NCI-H524 (cell line): ENCODE results near the gene RBPJ.
"Not testable (repeated sequence)": the region's sequence is repeated elsewhere in the genome, so short reads cannot be mapped to it uniquely, and the experiment has no call there.

Experiments used
- DNase-seq, 2 experiments: peaks; one replicate each; lab custom pipeline; 2025; lab: John Stamatoyannopoulos, UW

RBPJ gene

DNA sequence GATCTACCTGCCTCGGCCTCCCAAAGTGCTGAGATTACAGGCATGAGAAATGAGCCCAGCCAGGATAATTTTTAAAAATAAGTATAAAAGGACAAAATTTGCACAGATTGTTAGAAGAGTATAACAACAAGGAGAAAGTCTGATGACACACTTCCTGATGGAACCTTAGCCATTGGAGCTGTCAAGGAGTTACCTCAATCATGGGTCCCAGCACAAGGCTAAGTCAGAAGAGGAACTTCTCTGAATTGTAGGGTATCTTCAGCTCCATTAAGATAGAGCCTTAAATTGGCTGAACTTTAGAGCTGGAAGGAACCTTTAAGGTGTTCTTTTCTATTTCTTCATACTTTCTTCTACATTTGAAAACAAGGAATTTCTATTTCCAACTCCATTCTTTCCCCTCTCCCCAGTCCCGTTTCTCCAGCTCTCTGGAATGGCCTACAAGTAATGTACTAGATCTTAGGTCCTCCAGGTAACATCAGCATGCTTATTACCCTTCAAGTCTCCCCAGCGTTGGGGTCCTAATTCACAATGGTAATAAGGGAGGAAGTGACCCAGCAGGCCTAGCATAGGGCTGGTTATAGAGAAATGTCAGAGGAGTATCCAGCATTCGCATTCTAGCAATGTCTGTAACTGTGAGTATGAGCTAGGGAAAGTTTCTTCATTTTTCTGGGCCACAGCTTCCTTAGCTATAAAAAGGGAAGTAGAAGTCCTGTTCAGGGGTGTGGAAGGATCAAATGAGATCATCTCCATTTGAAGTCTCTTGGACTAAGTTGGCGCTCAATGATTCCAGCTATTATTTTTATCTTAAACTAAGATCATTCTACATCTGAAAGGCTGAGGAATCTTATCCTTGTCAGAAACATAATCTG, 18.5 kb upstream of the RBPJ start:
- DNase-seq, result no peak

DNA sequence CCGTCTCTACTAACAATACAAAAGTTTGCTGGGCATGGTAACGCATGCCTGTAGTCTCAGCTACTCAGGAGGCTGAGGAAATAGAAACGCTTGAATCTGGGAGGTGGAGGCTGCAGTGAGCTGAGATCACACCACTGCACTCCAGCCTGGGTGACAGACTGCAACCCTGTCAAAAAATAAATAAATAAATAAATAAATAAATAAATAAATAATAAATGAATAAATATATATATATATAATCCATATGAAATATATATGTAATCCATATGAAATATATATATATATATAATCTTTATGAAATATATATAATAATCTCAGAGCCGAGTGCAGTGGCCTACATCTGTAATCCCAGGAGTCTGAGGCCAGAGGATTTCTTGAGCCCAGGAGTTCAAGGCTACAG, 17.8 kb upstream of the RBPJ start:
- DNase-seq, result no peak

DNA sequence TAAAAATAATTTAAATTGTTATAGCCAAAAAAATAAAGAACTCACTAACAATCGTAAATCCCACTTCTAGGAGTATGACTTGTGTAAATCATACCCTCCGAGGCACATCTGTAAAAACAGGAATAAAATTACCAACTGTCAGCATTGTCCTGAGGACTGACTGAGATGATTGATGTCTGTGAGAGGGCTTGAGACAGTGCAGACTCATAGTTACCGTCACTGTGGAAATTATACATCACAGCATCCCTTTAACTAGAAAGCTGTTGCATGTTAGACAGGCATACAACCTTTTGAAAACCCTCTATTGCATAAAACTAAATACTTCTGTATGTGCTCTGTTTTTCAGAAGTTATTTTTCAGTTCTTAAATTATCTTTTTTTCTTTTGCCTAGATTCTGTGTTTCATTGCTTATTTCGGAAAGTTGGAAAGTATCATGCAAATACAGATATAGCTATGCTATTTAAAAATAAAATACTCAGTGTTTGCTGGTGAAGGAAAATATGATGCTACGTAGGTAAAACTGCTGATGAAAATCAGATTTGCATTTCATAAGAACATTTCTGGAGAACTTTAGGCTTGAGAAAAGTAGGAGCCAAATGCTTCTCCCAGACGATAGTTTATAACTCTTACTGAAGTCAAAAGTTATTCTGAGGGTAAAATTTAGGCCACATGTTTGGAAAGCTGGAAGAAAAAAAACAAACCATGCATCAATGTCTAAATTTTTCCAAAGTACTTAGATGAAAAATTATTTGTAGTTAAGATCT, 13.6 kb upstream of the RBPJ start:
- no peak for DNase-seq

DNA sequence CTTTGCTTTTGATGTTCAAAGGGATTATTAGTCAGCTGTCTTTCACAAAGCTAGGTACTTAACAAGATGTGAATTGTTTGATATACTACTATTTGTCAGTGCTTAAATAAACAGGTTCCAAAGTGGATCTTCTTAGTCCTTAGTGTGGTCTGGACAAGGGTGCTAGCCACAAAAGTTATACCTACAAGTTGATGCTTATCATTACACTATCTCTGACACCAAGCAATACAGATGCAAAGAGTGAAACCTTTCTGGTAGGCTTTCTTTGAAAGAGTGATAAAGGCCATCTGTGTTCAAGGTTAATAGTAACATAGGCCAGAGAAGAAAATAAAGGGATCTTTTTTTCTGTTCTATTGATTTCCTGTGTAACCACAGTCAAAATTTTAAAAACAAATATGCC, 12.2 kb upstream of the RBPJ start:
- no peak for DNase-seq

DNA sequence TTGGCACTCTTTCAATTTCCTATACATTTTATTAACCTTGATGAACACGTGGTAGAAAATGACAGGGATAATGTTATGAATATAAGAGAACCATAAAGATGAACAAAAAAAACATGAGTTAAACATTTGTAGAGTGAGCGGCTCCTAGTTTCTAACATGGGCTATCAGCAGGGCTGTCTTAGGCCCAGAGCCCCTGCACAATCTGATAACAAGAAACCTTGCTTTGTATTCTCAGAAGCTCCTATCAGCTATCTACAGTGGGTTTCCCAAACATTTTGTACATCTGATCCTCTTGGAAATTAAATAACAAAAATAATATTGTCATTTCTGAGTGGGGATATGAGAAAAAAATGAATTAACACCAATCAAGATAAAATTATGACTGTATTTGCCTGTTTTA, 10.6 kb upstream of the RBPJ start:
- DNase-seq, result no peak

DNA sequence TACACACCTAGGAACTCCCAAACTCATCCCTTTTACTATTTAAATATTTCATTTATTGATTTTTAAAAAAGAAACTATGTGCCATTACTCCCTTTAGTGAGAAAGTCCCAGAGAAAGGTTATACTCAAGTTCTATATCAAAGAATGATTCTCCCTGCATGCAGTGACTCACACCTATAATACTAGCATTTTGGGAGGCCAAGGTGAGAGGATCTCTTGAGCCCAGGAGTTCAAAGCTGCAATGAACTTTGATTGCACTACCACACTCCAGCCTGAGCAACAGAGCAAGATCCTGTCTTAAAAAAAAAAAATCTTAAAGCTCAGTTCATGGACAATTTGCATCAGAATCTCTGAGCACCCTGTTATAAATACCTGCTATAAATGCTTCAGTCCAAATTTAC, 9.2 kb upstream of the RBPJ start:
- DNase-seq, result no peak

DNA sequence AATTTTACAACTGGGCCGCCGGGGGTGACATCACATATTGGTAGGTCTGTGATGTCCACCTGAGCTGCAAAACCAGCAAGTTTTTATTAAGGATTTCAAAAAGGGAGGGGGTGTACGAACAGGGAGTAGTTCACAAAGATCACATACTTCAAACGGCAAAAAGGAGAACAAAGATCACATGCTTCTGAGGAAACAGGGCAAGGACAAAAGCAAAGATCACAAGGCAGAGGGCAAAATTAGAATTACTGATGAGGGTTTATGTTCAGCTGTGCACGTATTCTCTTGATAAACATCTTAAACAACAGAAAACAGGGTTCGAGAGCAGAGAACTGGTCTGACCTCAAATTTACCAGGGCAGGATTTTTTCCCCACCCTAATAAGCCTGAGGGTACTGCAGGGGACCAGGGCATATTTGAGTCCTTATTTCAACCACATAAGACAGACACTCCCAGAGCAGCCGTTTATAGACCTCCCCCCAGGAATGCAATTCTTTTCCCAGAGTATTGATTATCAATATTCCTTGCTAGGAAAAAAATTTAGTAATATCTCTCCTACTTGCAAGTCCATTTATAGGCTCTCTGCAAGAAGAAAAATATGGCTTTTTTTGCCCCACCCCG, 5.4 kb upstream of the RBPJ start:
- DNase-seq, result not testable (repeated sequence)

DNA sequence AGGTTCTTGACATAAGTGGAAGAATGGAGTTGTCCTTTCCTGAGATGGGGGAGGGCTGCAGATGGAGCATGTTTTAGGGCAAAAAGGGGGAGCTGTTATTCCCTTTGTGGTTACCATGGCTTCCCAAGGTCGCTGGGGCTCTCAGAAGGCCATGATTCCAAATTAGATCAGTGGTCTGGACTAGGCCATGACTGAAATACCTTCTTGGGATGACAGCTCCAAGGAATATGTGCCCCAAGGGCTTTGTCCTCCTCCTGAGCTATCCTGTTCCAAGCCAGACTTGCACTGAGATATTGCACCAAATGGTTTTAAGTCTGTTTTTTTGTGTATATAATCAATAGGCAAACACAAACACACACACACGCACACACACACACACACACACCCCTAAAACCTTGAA, 3.0 kb upstream of the RBPJ start:
- DNase-seq, result no peak

DNA sequence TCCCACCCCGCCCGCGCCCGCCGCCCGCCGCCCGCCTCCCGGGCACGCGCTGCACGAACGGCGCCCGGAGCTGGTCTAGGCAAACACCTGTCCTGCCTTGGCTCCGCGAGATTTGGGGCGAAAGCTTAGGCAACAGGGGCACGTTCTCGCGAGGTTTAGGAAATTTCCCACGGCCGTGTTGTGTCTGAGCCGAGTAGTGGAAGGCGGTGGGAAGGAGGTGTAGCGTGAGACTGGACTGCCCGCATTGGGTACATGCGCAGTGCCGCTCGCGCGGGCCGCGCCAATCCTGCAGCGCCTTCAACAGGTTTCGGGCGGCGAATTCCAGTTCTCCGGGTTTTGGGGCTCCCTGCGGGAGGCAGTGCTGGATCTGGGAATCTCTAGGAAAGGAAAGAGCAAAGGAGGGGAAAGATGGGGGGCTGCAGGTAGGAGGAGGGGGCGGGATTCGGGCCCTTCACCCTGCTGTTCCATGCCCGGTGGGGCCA, 1.3 kb upstream of the RBPJ start:
- DNase-seq, result peak; percentile 99 to 100

DNA sequence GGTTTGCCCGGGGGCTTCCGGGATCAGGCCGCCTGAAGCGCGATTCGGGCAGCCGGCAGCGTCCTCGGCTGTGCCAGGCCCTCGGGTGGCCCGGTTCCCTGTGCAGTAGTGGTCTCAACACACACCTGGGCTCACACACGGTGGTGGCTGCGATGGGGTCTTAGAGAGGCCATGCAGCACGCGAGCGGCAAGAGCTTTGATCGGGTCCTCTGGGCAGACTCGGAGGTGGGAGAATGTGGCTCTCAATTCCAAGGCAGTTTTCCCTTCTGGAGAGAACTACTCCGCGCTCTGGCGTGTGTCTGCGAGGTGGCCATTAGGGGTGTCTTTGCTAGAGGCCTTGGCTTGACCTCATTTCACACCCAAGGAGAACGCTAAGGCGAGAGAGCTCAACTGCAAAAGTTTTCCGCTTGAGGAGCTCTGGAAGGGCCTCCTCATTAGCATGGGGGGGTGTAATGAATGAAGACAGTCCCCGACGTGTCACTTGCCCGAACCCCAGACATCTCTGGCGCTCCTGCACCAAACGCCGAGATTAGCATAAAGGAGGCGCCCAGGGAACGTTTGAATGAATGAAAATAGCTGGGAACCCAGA, 771 bp upstream of the RBPJ start:
- peak in 1 of 2 experiments; percentile 65 for DNase-seq

DNA sequence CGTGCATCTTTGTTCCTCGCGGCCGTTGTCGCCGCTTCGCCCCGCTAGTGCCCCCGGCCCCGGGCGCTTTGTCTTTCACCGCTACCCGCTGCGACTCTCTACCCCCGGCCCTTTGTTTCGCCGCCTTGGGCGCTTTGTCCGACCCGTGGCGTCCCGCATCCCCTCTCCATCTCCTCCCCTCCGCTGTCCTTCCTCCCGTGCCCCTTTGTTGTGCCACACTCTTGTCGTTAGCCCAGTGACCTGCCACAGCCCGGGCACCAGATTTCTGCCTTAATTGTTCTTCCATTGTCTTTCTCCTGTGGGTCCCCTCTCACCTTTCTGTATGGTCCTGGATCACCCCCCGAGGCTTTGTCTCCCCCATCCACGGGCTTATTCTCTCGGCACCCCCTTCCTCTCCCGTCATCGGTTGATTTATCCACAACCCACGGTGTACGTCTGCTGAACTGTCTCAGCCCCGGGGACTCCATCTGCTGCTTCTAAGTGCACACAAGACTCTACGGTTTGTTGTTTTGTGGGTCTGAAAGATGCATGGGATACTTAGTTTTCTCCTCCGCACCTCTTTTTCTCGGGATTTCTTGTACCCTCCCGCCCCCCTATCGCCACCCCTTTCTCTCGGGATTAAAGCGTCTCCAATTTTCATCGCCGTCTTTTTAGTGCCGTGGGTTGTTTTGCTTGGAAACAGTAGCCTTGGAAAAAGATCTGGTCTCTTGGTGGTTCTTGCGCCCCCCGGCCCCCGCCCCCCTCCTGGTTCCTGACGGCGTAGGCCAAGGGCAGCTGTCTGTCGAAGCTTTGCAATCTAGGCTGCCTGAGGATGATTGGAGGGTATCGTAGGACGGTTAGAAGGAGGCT, 783 bp downstream of the RBPJ start:
- DNase-seq, result peak; percentile 25 to 47

DNA sequence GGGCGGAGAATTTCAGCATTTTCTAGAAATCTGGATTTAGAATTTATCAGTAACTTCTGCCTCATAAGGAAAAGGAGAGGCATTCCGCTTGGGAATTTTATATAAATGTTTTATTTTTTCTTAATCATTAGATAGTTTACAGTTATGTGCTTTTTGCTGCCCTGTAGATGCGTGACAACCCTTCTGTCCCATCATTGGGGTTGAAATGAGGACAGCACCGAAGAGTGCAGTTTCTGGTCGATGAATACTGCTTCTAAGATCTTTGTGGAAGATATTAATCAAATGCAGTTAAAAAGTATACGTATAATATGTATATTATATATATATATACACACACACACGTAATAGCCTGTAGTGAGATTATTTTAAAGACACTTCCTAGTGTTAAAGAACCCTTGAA, 1.5 kb downstream of the RBPJ start:
- peak in 1 of 2 experiments; percentile 19 for DNase-seq

DNA sequence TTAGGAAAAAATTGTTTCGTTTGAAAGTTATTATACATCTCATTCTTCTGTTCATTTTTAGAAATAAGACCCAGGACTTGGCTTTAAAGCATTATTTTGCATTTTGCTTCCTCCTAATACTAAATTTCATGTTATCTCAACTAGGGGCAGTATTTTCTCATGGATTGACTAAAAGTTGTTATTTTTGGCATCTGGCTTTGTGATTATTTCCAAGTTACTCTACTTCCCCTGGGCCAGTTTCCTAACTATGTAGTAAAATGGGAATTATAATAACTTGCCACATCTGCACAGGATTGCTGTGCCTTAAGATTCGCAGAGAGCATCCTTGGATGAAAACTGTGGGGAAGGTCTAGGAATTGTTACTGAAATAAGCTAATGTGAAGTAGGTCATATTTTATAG, 3.0 kb downstream of the RBPJ start:
- DNase-seq, result no peak

DNA sequence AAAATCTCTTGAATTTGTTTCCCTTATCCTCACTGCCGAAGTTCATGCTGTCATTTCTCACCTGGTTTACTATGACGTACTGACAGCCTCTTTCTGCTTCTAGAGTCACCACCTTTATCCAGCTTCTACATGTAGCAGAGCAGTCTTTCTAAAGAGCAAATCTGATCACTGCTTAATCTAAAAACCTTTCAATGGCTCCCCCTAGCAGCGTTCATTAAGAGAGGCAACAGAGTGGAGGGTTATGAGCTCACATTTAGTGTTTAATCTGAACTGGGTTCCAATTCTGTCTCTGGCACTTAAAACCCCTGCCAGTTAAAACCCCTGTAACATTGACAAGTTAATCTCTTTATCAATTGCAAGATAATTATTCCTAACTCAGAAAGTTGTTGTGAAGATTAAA, 4.4 kb downstream of the RBPJ start:
- peak; percentile 24 to 66 for DNase-seq

DNA sequence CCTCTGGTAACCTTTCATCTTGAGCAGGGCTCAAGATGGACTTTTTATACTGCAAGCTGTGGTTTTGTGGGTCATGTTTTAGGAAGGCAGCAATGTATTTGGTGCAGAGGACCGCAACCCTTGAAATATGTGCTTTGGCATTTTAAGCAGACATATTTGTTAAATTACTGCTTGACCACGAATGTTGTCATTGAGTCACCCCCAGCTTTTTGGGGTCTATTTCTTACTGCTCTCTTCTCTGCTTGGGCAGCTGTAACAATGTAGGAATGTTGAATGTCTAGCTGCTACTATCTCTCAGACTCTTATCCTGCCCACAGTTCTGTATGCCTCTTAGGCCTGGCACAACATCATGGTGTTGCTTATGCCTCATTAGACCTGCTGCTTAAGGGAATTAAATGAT, 6.0 kb downstream of the RBPJ start:
- no peak for DNase-seq

DNA sequence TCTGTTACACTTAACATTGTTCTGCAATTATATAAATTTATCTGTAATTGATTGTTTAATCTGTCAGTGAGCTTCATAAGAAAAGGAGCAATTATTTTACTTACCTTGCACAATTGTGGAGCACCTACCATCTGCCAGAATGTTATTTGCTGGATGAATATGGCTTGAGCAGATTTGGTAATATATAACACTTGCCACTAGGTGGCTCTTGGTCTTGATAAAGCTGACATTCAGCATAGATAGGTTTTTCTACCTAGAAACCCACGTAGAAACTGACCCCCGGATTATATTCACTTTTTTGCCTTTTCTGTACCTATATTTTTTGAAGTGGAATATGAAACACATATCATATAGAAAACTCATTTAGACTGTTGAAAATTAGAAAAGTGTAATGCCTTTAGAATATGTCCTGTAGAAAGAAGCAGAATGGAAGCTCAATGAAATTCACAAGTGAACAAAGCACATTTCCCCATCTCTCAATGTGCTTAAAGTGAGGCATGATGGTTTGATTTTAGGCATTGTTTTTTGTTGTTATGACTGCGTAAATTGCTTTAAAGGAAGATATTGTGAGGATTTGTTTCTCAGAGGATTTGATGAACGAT, 9.5 kb downstream of the RBPJ start:
- peak; percentile 47 to 85 for DNase-seq

DNA sequence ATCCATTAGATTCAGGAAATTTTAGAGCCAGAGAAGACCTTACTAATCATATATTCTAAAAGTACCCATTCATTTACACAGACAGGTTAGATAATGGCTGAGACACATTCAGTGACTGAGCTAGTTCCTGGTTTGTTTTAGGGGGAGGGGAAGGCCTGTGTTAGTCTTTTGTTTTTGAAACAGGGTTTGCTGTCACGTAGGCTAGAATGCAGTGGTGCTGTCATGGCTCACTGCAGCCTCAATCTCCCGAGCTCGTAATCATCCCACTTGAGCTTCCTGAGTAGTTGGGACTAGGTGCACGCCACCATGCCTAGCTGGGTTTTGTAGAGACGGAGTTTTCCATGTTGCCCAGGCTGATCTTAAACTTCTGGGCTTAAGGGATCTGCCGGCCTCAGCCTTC, 10.1 kb downstream of the RBPJ start:
- peak in 1 of 2 experiments; percentile 16 for DNase-seq

DNA sequence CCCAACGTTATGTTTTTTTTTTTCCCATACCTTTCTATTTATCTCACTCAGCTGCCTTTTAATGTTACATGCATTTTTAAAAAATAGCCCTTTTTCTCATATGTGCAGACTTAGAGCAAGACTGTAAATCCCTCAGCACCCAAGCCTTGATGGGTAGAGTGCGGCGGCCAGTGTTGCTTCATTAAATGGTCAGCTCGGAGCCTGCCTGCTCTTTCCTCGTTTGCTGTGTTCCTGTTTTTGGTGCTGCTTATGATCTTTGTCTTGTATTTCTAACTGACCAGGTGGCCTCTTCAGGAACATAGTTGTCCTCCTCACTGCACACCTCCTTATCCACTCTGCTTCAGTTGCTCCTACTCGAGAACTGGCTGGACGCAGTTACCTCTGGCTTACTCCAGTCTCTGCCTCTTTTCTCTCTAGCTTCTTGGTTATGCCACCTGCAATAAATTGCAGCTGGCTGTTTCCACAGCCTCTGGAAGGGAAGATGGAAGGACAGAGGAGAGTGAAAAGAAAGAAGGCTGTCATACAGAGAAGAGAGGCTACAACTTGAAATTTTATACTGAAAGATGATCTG, 10.7 kb downstream of the RBPJ start:
- DNase-seq, result no peak

DNA sequence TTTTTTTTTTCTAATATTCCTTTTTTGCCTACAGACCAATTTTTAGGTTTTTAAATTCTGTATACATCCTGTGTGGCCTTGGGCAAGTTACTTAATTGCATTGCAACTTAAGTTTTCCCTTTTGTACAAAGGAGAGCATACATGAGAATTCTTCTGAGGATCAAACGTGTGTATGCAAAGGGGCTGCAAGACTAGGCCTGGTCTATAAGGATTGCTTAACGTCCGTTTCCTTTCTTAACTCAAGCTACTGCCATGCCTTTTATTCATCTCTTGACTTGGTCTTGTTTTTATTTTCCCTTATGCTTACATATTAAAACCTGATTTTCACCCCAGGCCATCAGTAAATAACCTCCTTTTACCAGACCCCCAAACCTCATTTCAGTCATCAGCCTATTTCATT, 13.6 kb downstream of the RBPJ start:
- DNase-seq, result no peak

DNA sequence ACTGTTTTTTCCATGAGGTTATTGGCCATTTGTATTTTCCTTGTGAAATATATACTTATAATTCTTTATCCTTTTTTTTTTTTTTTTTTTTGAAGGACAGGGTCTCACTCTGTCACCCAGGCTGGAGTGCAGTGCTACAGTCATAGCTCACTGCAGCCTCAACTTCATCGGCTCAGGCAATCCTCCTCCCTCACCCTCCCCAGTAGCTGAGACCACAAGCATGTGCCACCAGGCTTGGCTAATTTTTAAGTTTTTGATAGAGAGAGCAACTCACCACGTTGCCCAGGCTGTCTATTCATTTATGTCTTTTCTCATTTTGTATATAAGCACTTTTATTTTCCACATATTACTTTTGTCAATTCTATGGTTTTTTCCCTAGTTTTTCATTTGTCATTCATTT, 16.8 kb downstream of the RBPJ start:
- DNase-seq, result no peak
